DND-41 (cell line): Measurements from ENCODE around the gene OR52A1.

Source experiments
- ATAC-seq: fragments of 200-7000 bp; cut with Tn5 transposase; 3 replicates; pipeline ENCODE4 v1.9.1; 2021; ENCODE audit warnings: low read depth; ENCODE audit not compliant: insufficient read depth
- DNase-seq: peaks from one replicate; pipeline ENCODE4 v3.0.0-alpha.2; 2020
- H2AFZ ChIP-seq: 2 replicates; pipeline ENCODE4 v1.6.0; 2012; ENCODE audit warnings: low read depth, low read length
- H3K27ac ChIP-seq: 2 replicates; pipeline ENCODE4 v1.5.1; 2012; ENCODE audit warnings: low read length, inconsistent platforms
- H3K27me3 ChIP-seq: fragments of 200-600 bp; sonication (generic); 2 replicates; pipeline ENCODE4 v1.6.0; 2012; ENCODE audit warnings: low read length, mild to moderate bottlenecking, inconsistent platforms; ENCODE audit not compliant: insufficient read depth, poor library complexity
- H3K36me3 ChIP-seq: 2 replicates; pipeline ENCODE4 v1.5.1; 2012; ENCODE audit warnings: low read length, inconsistent platforms; ENCODE audit not compliant: insufficient read depth
- H3K4me1 ChIP-seq: 2 replicates; pipeline ENCODE4 v1.5.1; 2012; ENCODE audit warnings: mild to moderate bottlenecking, low read length; ENCODE audit not compliant: insufficient read depth
- H3K4me2 ChIP-seq: 2 replicates; pipeline ENCODE4 v1.6.0; 2012; ENCODE audit warnings: mild to moderate bottlenecking, moderate library complexity, low read length, inconsistent platforms; ENCODE audit not compliant: insufficient read depth
- H3K4me3 ChIP-seq, 2 experiments: fragments of 200-600 bp in 1 of 2; shearing (Covaris generic) in 1 of 2; 2 replicates each; pipeline ENCODE4 v1.5.1; 2012 to 2016; ENCODE audit warnings: inconsistent platforms in 2 of 2, low read length in 2 of 2, mild to moderate bottlenecking in 2 of 2, low read depth in 1 of 2, moderate library complexity in 1 of 2
- H3K79me2 ChIP-seq: 2 replicates; pipeline ENCODE4 v1.6.0; 2012; ENCODE audit warnings: low read length, inconsistent platforms; ENCODE audit not compliant: insufficient read depth
- H3K9ac ChIP-seq: 2 replicates; pipeline ENCODE4 v1.6.0; 2012; ENCODE audit warnings: low read depth, mild to moderate bottlenecking, inconsistent platforms, low read length, moderate library complexity
- H3K9me3 ChIP-seq: 2 replicates; pipeline ENCODE4 v1.5.1; 2012; ENCODE audit warnings: low read length, moderate library complexity, mild to moderate bottlenecking, inconsistent platforms; ENCODE audit not compliant: insufficient read depth, severe bottlenecking
- H4K20me1 ChIP-seq: 2 replicates; pipeline ENCODE4 v1.6.0; 2012; ENCODE audit warnings: low read length; ENCODE audit not compliant: insufficient read depth
- CTCF ChIP-seq: IDR thresholded peaks from 2 replicates; pipeline ENCODE4 v1.5.1; 2012; ENCODE audit warnings: borderline replicate concordance, low read length, moderate library complexity, mild to moderate bottlenecking; ENCODE audit not compliant: poor library complexity, severe bottlenecking; ENCODE audit errors: extremely low read depth
- EZH2 ChIP-seq: IDR thresholded peaks from 3 replicates; pipeline ENCODE4 v1.6.1; 2012; ENCODE audit warnings: borderline replicate concordance, low read depth, mild to moderate bottlenecking, moderate library complexity, low read length, inconsistent platforms; ENCODE audit not compliant: severe bottlenecking

OR52A1 gene

GRCh38 chr11:5197536-5197935 is 43.0 kb upstream of the OR52A1 start:
- Histone ChIP-seq H4K20me1 (no peaks in the 10 kb centered on the region), H2AFZ (no peak overlapping the region), H3K36me3 (no peaks in the 10 kb centered on the region), H3K27me3 (peaks cover 4% of the 10 kb centered on the region), H3K4me3 (no peak overlapping the region), H3K9me3 (no peaks in the 10 kb centered on the region), H3K4me2 (no peak overlapping the region), H3K79me2 (no peaks in the 10 kb centered on the region), H3K9ac (no peak overlapping the region), H3K27ac (no peak overlapping the region), H3K4me1 (no peaks in the 10 kb centered on the region)
- no peak for TF ChIP-seq CTCF
- no peak for TF ChIP-seq EZH2
- DNase-seq (no peak), ATAC-seq (no peak)

DNA sequence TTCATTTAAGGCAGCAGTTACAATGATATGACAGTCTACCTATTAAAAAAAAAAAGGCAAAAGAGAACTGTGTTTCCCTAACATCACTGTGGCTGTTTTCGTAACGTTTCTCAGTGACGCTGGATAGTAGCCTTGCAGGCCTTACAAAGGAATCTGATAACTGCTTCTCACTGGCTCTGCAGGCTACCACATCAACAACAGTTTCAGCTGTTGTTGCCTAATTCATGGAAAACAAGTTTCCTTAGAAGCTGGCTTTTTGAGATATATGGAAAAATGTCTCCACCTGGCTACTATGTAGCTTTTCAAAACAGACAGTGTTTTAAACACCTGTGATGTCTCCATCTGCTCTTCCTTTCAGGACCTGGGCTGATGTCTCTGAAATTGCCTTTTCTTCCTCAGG is 42.2 kb upstream of the OR52A1 start:
- H2AFZ ChIP-seq: no peak overlapping the region
- TF ChIP-seq CTCF (no peak), EZH2 (no peak)

GRCh38 chr11:5196067-5196466 is 41.5 kb upstream of the OR52A1 start:
- Histone ChIP-seq H3K4me1 (no peaks in the 10 kb centered on the region), H3K9me3 (no peaks in the 10 kb centered on the region), H3K27ac (no peak overlapping the region), H3K4me2 (no peak overlapping the region), H3K9ac (no peak overlapping the region), H3K36me3 (no peaks in the 10 kb centered on the region), H3K4me3 (no peak overlapping the region), H3K27me3 (no peaks in the 10 kb centered on the region), H4K20me1 (no peaks in the 10 kb centered on the region), H3K79me2 (no peaks in the 10 kb centered on the region), H2AFZ (no peak overlapping the region)
- DNase-seq (no peak), ATAC-seq (no peak)
- TF ChIP-seq CTCF (no peak), EZH2 (no peak)

More for the DNA sequence above, 42.2 kb upstream of the OR52A1 start:
- H4K20me1 ChIP-seq: no peaks in the 10 kb centered on the region
- H3K4me1 ChIP-seq: no peaks in the 10 kb centered on the region
- H3K9me3 ChIP-seq: no peaks in the 10 kb centered on the region
- no peaks in the 10 kb centered on the region for H3K79me2 ChIP-seq
- peaks cover 4% of the 10 kb centered on the region for H3K27me3 ChIP-seq
- no peak overlapping the region for H3K9ac ChIP-seq
- no peak overlapping the region for H3K4me2 ChIP-seq
- H3K27ac ChIP-seq: no peak overlapping the region
- ATAC-seq (no peak), DNase-seq (no peak)
- no peak overlapping the region for H3K4me3 ChIP-seq
- H3K36me3 ChIP-seq: no peaks in the 10 kb centered on the region

DNA sequence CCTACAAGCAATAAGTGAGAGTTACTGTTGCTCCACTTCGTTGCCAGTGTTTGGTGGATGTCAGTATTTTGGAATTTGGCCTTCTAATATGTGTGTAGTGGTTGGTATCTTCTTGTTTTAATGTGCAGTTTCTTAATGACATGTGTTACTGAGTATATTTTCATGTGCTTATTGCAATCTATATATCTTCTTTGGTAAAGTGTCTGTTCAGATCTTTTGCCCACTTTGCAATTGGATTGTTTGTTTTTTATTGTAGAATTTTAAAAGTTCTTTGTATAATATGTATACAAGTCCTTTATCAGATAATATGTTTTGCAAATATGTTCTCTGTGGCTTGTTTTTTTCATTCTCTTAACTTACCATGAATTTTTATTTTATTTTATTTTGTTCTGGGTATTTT is 38.2 kb upstream of the OR52A1 start:
- H3K4me3 ChIP-seq: no peak overlapping the region
- no peaks in the 10 kb centered on the region for H4K20me1 ChIP-seq
- no peaks in the 10 kb centered on the region for H3K36me3 ChIP-seq
- no peak for ATAC-seq
- DNase-seq: no peak
- H2AFZ ChIP-seq: no peak overlapping the region
- H3K27me3 ChIP-seq: no peaks in the 10 kb centered on the region
- no peaks in the 10 kb centered on the region for H3K4me1 ChIP-seq
- TF ChIP-seq CTCF (no peak), EZH2 (no peak)
- H3K4me2 ChIP-seq: no peak overlapping the region
- no peaks in the 10 kb centered on the region for H3K79me2 ChIP-seq
- H3K27ac ChIP-seq: no peak overlapping the region
- H3K9ac ChIP-seq: no peak overlapping the region
- H3K9me3 ChIP-seq: no peaks in the 10 kb centered on the region
